ENCODE measurements around the gene DOCK3.

GRCh38 chr3:50825841-50826240 lies 151.1 kb downstream of the DOCK3 start:
- TF ChIP-seq POLR2AphosphoS5 (IDR thresholded peaks at IDR 0.05; ENCODE audit: insufficient read depth in 1 of 2, low read depth in 1 of 2) (no peak), CTCF (IDR thresholded peaks at IDR 0.05) (no peak)

All from vagina (tissue), 2 donors.